Right renal pelvis (tissue), 4 donors: ENCODE data around the gene THSD8. TPM values are rescaled to one million over a fixed set of nuclear protein-coding genes. Genes with fewer than 3 reads are reported as not detected.
A peak's percentile ranks its signal among the peaks of the same experiment; 100 is the strongest.

ENCODE experiments used
- DNase-seq, 4 donors: peaks; one replicate each; pipeline ENCODE4 v3.0.0-alpha.2; 2013; ENCODE audit warnings: low read depth in 4 of 4, low spot score in 3 of 4, missing footprints in 1 of 4
- polyA plus RNA-seq, 4 donors: library from polyadenylated mRNA; unstranded; fragments of 120-200 nt; gene quantifications; one replicate each; pipeline ENCODE4 v1.2.1, GENCODE V29; 2013; ENCODE audit not compliant: insufficient read length in 4 of 4

THSD8 gene
- polyA plus RNA-seq, 4 donors = 5.6 to 13.3 (median 7.5) TPM

DNA sequence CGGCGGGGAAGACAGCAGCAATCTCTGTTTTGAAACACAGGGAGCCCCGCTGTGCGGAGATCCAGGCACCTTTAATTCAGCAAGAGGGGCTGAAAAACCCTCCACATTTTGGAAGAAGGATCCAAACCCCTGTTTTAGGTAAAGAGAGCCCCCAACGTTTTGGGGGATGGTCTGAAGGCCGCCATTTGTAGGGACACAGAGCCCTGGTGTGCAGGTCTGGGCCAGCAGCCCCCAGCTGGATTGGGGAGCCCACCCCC lies 23.0 kb upstream of the THSD8 start:
- DNase-seq = no peak

DNA sequence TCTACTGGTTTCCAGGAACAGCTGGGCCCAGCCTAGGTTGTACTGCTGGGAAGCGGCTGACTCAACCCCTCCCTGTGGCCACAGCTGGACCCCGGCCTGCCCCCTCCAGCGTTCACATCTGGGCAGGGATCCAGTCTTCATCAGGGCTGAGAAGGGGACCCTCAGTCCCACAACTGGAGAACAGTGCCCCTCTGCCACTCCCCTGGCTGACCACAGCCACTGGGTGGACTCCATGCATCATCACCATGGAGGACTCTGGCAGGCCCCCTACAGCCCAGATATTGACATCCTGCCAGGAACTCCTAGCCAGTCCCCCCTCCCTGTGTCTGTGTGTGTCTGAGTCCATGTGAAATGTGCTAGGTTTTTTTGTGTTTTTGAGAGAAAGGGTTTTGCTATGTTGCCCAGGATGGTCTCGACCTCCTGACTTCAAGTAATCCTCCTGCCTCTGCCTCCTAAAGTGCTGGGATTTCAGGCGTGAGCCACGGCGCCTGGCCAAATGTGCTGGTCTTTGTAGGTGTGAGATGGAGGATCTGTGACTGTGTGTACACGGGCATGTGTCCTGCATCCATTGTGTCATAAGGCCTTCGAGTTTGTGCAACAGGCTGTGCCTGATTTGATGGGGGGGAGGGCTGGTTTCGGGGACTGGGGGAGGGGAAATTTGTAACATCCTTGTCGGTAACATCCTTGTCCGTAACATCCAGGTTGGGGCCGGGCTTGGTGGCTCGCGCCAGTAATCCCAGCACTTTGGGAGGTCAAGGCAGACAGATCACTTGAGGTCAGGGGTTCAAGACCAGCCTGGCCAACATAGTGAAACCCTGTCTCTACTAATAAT lies 22.5 kb upstream of the THSD8 start:
- DNase-seq = no peak

DNA sequence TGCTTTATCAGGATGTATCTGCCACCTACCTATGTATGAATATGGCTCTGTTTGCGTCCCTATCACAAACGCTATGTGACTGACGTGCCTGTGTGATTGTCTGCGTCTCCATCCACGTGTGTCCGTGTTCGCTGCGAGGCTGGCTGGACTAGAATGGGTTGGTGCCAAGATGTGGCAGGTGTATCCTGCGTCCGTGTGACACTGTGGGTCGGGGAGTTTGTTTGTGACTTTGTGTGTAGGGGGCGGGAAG lies 19.8 kb upstream of the THSD8 start:
- DNase-seq = no peak

DNA sequence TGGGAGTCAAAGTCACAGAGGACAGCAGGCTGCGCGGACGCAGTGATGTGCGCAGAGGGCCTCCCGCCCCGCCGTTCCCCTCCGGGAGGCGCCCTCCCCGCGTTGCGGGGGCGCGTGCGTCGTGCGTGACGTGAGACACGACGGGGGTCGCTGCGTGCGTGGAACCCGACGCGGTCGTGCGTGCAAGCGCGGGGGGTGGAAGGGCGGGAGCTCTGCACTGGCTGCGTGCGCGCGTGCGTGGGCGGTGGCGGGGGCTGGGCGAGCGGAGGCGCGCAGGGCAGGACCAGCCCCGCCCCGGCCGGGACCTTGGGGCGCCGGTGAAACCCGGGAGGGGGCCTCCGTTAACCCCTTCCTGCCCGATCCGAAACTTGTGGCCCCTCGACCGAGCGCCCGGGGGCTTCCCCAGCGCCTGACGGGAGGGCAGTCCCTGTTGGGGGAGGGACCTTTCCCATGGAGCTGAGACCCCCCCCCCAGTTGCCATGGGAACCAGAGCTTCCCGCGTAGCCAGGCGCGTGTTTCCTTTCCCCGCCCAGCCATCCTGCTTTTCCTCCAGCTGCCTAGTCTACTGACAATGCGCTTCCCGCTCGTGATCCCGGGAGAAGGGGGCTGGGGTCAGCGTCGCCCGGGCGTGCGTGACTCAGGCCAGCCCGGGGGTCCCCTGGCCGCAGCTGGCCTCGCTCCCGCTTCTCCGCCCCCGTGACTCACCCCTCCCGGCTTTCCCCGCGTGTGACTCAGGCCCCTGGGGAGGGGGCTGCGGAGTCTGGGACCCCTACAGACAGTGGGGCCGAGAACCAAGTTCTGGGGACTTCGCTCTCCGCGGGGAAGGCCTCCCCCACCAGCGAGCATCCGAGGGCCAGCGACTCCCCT lies 19.2 kb upstream of the THSD8 start:
- no peak for DNase-seq

DNA sequence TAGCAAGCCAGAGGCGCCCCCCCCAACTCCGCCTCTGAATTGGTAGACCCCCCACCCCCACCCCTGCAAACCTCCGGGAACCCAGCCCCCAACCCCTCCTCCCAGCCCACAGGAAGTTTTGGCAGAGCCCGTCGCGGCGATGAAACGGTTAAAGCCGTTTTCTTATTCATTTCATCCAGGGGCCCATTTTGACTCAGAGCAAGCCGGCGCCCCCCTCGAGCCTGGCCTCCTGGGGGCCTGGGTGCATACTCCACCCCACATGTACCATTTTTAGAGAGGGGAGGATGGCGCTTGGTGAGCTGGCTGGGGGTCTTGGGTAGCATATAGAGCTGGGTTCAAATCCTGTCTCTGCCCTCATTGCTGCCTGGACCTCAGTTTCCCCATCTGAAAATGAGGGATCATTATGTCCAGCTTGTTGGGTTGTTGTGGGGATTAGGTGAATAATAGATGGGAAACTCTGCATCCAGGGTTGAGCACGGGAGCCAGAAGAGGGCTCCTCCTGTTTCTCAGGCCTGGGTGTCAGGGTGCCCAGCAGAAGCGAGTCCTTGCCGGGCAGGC lies 18.5 kb upstream of the THSD8 start:
- DNase-seq = no peak

DNA sequence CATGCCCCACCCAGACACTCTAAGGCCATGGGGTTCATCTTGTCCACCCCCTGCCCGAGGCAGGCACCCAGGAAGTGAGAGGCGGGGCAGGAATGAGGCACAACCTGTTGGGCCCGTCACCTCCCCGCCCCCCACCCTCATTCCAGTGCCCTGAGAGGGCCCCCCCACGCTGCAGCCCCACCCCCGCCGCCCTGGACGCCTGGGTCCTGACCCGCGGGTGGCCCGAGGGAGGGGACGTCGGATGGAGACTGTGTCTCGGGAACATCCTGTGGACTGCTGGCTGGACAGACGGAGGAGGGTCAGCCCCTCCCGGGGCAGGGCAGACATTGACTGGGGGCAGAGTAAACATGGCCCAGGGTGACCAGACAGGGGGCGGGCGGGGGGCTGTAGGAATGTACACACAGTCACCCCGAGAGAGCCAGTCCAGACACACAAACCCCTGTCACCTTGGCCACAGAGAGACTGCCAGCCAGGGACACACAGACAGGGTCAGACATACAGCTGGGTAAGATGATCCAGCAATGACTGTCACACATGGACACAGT lies 17.9 kb upstream of the THSD8 start:
- no peak for DNase-seq

DNA sequence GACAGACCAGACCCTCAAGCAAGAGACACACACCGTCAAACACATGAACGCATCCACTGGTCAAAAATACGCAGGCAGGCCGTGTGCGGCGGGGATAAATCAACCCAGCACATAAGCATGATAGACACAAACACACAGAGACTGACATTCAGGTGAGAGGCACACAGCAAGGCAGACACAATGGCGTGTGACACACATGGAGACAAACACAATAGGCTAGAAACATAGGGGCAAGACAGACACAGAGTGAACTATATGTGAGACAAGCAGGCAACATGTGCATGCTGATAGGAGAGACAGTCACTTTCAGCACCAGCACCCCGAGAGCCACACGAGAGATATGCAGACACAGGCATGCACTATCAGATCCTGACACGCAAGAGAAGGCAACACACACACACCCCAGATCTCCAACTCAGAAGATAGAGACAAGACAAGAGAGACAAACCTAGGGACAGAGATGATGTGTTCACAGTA lies 17.4 kb upstream of the THSD8 start:
- no peak for DNase-seq

DNA sequence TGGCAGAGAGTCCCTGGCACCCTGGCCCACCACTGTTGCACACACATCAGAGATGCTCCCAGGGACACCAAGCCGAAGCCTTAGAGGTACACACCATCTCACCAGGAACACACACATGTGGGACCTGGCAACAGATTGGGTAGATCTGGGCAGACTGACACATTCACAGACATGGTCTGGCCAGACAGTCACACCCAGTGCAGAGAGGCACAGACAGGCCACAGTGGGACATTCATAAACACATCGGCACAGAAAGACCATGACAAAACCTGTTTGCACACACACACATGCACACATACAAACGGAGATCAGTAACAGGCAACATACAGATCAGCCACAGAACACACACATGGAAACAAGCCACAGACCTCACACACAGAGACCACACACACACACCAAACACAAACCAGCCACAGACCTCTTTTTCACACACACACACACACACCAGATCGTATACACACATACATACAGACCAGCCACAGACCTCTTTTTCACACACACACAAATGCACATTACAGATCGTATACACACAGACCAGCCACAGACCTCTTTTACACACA lies 16.9 kb upstream of the THSD8 start:
- DNase-seq = no peak

DNA sequence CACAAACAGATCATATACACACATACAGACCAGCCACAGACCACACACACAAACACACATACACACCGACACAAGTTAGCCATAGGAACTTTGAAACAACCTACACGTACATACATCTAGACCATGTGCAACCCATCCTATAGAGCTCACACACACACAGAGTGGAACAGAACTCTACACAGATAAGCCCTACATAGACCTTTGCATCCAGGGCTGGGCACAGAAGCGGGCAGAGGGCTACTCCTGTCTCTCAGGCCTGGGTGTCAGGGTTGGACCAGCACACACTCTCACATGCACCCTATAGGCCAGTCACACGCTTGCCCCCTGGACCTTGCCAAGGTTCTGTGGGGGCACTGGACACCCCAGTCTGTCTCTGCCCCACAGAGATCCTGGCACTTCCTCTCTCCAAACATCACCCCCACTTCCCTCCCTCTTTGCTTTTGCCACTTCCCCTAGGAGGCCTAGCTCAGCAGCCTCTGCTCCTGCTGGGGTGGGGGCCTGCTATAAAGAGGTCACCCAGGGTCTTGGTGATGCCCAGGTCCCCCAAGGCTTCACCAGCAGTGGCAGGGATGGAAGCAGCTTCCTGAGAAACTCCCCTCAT lies 16.3 kb upstream of the THSD8 start:
- DNase-seq = no peak

DNA sequence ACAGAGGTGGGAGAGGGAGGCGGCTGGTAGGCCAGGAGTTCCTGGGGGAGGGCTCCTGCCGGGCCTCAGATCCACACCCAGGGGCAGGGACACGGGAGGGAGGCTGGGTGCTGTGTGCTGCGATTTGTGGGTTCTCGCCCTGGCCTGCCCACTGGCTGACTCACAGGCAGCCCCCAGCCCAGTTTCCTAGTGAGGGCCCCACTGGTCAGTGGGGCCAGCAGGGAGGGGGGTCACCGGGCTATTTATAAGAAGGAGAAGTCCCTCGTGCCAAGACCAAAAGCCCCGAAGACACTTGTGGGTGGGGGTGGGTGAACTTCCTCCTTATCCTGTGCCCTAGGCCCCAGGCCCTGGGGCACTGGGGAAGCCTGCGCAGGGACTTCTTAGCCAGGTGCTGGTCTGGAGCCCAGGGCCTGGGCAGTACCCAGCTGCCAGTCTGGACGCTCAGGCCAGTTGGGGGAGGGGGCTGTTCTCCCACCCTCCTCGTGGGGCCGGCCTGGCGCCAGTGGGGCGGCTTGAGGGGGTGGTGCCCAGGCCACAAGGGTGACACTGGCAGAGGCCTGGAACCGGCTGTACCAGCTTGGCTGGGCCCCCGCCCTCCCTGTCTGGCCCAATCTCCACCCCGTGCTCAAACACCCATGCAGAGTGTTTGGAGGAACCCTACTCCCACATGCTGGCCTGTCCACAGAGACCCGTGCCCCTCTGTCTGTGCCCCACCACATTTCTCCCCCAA lies 15.6 kb upstream of the THSD8 start:
- no peak for DNase-seq

DNA sequence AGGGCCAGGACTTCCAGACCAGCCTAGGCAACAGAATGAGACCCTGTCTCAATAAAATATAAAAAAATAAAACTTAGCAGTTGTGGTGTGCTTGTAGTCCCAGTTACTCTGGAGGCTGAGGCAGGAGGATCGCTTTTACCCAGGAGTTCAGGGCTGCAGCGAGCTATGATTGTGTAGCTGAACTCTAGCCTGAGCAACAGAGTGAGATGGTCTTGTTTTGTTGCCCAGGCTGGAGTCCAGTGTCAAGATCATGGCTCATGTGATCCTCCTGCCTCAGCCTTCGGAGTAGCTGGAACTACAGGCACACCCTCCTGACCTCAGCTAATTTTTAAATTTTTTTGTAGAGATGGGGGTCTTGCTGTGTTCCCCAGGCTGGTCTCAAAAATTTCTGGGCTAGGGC lies 14.9 kb upstream of the THSD8 start:
- no peak for DNase-seq

DNA sequence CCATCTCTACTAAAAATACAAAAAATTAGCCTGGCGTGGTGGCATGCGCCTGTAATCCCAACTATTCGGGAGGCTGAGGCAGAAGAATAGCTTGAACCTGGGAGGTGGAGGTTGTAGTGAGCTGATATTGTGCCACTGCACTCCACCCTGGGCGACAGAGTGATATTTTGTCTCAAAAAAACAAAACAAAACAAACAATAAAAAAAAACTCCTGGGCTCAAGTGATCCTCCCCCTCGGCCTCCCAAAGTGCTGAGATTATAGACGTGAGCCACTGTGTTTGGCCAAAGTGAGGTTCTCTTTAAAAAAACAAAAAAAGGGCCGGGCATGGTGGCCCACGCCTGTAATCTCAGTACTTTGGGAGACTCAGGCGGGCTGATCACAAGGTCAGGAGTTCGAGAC lies 14.4 kb upstream of the THSD8 start:
- DNase-seq = no peak

DNA sequence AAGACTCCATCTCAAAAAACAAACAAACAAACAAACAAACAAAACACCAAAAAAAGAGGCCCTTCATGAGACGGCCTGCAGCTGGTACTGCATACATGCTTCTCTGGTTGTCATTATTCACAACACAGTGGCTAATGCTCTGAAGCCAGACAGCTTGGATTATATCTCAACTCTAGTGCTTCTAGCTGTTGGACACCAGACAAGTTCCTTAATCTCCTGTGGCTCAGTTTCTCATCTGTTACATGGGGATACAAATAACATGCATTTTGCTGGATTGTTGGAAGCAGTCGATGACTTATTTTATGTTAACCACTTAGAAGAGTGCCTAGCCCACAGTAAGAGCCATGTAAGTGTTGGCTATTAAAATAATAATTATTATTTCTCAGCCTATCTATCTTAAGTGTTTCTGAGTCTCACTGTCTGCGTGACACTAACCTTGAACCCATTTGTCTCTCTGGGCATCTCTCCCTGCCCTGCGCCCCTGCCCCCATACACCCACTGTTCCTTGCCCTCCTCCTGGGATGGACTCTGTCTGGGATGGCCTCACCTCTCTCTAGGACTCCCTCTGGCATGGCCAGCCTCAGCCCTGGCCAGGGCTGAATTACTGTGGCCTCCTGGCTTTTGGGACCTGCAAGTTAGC lies 13.7 kb upstream of the THSD8 start:
- no peak for DNase-seq

DNA sequence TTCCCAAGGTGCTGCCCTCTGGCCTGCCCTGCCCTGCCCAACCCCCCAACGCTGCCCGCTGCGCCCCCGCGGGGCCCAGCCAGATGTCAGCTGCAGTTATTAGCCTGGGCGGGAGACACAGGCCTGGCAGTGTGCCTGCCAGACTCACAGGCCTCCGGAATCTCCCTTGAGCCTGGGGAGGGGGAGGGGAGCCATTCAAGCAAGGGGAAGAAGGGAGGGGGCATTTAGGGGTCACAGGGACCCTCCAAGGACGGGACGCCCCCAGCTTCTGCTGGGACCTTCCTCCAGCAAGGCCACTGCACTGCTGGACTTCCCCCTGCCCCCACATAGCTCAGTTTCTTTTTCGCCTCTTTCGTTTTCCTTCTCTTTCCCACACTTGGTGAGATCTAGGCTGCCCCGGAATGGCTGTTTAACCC lies 13.2 kb upstream of the THSD8 start:
- no peak for DNase-seq

DNA sequence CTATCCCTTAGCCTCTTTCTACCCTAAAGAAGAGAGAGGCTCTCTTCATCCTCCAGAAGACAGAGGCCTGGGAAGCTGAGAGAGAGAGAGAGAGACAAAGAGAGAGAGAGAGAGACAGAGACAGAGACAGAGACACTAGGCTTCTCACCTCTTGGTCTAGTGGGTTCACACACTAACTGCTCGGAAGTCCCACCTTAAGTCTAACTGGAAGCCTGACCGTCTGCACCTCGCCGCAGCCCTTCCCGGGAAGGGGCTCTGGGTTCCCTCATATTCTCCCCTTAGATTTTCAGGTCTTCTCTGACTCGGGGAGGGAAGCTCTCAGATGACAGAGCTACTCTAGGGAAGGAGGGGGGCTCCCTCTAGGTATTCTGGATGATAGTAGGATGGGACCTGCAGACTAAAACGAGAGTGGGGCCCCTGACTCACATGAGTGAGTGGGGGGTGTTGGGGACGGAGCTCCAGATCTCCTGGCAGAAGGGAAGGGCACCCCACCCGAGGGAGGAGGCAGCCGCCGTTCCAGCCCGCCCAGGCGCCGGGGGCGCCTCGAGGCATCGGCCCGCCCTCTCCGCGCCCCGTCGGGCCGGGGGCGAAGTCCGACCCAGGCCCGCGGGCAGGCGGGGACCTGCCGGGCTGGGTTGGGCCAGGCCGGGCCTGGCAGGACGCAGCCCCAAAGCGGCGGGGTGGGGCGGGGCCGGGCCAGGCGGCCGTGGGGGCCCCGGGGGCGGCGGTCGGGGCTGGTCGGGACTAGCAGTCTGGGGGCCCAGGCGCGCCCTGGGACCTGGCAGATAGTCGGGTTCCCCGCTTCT lies 12.6 kb upstream of the THSD8 start:
- no peak for DNase-seq

DNA sequence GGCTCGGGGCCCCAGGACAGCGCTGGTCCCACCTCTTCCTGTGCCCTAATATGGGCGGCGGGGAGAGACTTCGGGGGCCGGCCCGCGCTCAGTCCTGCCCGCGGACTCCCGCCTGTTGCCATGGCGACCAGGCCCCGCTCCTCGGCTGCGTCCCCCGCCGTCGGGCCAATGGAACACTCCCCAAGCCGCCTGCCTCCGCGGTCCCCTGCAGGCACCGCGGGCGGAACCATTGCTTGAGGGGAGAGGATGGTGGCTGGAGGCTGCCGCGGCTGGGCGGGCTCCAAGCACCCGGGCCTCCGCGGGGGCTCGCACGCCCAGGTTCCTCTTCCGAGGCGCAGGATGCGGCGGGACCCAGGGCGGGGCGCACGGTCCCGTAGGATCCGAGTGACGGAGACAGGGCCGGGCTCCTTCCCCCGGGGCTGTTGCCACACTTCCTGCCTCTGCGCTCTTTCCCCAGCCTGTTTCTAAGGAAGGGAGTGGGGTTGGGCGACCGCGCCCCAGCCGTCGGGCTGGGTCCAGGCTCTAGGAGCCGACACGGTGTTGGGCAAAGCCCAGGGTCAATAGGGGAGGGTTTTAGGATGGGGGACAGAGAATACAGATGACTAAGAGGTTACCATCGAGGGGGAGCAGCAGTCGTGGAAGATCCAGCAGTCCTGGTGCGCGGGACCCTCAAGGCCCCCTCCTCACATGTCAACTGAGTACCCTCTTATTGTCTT lies 11.8 kb upstream of the THSD8 start:
- peak in 1 of 4 donors; percentile 89 for DNase-seq

DNA sequence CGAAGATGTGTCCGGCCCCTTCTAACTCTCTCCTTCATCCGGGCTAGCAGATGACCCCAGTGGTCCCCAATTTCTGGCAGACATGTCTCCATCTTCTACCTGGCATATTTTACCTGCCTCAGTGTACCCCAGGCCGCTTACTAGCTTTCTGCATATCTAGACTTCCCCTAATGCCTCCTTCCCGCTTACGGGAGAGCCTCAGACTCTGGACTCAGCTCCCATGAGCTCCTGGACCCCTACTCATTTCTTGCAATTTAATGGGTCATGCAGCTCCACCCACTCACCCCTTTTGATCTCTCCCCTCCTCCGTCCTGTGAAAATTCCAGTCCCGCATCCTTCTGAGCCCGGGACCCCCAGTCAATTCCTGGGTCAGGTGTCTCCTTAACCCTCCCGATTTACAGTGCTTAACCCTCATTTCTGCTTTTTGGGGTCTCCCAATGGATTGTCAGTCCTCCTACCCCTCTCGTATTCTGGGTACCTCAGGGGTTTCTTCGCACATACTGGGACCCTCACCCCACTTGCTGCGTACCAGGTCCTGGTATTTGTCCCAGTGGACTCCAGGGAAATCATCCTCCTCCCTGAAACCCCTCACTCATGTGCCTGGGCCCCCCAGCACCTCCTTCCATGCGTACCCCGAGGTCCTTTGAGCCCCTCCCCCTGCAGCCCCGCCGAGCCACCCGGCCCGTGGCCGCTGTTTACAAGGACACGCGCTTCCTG lies 11.1 kb upstream of the THSD8 start:
- DNase-seq = no peak
